Astrocyte of the cerebellum (primary cell): ENCODE results near the gene NYAP1.
"Not testable (repeated sequence)": the region's sequence is repeated elsewhere in the genome, so short reads cannot be mapped to it uniquely, and the experiment has no call there.

ENCODE experiments used
- DNase-seq: peaks from one replicate; pipeline ENCODE4 v3.0.0-alpha.2; 2011; ENCODE audit warnings: low read depth
- H3K4me3 ChIP-seq: 2 replicates; pipeline ENCODE4 v1.5.1; 2011; ENCODE audit warnings: mild to moderate bottlenecking, low read depth, low read length, moderate library complexity
- CTCF ChIP-seq: IDR thresholded peaks from 2 replicates; pipeline ENCODE4 v1.5.1; 2012; ENCODE audit warnings: low read length, low read depth, moderate library complexity, mild to moderate bottlenecking; ENCODE audit errors: missing control alignments
- in situ Hi-C: cut with HindIII; loops from 2 replicates; pipeline ENCODE4 v1.10.0; 2017; ENCODE audit warnings: low sequenced_read_pairs

The NYAP1 gene

GRCh38 chr7:100441641-100442535 lies 41.8 kb upstream of the NYAP1 start:
- TF ChIP-seq CTCF: no peak

GRCh38 chr7:100443096-100443840 lies 40.5 kb upstream of the NYAP1 start:
- no peak for TF ChIP-seq CTCF
- H3K4me3 ChIP-seq: no peak overlapping the region
- in situ Hi-C loops: no loop called here
- no peak for DNase-seq

More at GRCh38 chr7:100441641-100442535, 41.8 kb upstream of the NYAP1 start:
- in situ Hi-C loops: no loop called here
- no peak for DNase-seq
- H3K4me3 ChIP-seq: no peak overlapping the region

- H3K4me3 ChIP-seq: no peak overlapping the region
- DNase-seq: no peak
- TF ChIP-seq CTCF: no peak
- in situ Hi-C loops: no loop called here
Measured at GRCh38 chr7:100444311-100445278, 39.1 kb upstream of the NYAP1 start.

- H3K4me3 ChIP-seq: no peak overlapping the region
- TF ChIP-seq CTCF: no peak
- in situ Hi-C loops: no loop called here
- DNase-seq: no peak
Measured at GRCh38 chr7:100446040-100446439, 37.7 kb upstream of the NYAP1 start.

- H3K4me3 ChIP-seq, DNase-seq, in situ Hi-C loops: not testable (repeated sequence)
Measured at GRCh38 chr7:100447363-100447762, 36.4 kb upstream of the NYAP1 start.

GRCh38 chr7:100449190-100449795 lies 34.4 kb upstream of the NYAP1 start:
- TF ChIP-seq CTCF: no peak
- in situ Hi-C loops: no loop called here
- H3K4me3 ChIP-seq: no peak overlapping the region
- DNase-seq: no peak
